ENCODE results near the gene CUEDC2.

DNA sequence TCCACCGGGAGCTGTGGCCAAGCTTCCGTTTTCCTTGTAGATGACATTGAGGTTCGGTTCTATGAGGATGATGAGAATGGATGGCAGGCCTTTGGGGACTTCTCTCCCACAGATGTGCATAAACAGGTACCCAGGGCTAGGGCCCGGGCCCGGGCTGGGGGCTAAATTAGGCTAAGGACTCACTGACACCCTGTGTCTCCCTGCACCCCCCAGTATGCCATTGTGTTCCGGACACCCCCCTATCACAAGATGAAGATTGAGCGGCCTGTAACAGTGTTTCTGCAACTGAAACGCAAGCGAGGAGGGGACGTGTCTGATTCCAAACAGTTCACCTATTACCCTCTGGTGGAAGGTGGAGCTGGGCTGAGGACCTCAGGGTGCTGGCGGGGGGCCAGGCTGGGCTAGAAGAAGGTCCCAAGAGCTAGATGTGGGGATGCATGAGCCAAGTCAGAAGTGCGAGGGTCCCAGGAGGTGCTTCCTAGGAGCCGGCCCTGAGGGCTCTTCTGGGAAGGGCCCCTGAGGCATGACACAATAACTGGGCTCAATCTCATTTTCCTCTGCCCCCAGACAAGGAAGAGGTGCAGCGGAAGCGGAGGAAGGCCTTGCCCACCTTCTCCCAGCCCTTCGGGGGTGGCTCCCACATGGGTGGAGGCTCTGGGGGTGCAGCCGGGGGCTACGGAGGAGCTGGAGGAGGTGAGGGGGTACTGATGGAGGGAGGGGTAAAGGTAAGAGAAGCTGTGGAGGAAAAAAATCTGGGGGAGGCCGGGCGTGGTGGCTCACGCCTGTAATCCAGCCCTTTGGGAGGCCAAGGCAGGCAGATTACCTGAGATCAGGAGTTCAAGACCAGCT, 34.0 kb downstream of the CUEDC2 start:
- TF ChIP-seq, protein P1, sequence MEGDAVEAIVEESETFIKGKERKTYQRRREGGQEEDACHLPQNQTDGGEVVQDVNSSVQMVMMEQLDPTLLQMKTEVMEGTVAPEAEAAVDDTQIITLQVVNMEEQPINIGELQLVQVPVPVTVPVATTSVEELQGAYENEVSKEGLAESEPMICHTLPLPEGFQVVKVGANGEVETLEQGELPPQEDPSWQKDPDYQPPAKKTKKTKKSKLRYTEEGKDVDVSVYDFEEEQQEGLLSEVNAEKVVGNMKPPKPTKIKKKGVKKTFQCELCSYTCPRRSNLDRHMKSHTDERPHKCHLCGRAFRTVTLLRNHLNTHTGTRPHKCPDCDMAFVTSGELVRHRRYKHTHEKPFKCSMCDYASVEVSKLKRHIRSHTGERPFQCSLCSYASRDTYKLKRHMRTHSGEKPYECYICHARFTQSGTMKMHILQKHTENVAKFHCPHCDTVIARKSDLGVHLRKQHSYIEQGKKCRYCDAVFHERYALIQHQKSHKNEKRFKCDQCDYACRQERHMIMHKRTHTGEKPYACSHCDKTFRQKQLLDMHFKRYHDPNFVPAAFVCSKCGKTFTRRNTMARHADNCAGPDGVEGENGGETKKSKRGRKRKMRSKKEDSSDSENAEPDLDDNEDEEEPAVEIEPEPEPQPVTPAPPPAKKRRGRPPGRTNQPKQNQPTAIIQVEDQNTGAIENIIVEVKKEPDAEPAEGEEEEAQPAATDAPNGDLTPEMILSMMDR (IDR thresholded peaks at IDR 0.05; ENCODE audit: insufficient read depth, low read length, poor library complexity, severe bottlenecking): no peak
- no peak for TF ChIP-seq EZH2phosphoT487 (conservative IDR thresholded peaks at IDR 0.05; ENCODE audit: low read length)
